PFSK-1 (cell line): ENCODE data around the gene CHRM2.

ENCODE experiments used
- FOXP2 ChIP-seq: optimal IDR thresholded peaks from 2 replicates; pipeline ENCODE3; 2011; ENCODE audit warnings: borderline replicate concordance, control low read depth, inconsistent platforms; ENCODE audit not compliant: insufficient read depth; ENCODE audit errors: extremely low read length, extremely low read depth
- POLR2AphosphoS5 ChIP-seq: IDR thresholded peaks from 2 replicates; pipeline ENCODE4 v1.6.1; 2012; ENCODE audit warnings: low read depth, mild to moderate bottlenecking, control low read depth, low read length, moderate library complexity
- TAF1 ChIP-seq: IDR thresholded peaks from 2 replicates; pipeline ENCODE4 v1.6.1; 2012; ENCODE audit warnings: low read length, control low read depth, borderline replicate concordance; ENCODE audit not compliant: insufficient read depth

DNA sequence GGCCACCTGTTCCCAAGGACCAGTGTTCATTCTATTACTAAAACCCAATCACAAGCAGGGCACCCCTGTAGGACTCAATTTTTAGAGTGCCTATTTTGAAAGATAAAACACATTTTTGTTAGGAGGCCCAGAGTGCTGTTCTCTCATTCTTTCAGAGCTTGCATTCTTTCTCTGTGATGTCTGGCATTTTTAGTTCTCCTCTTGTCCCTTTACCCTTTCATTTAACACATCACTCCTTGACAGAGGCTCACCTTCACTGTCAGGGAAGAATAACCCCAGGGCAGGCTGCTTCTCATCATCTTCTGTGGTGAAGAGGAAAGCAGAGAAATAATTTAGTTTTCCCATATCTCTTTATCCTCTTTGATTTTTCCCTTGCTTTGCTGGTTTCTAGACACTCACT lies 73.9 kb downstream of the CHRM2 start:
- TF ChIP-seq POLR2AphosphoS5 = no peak
- no peak for TF ChIP-seq TAF1
- no peak for TF ChIP-seq FOXP2
